GM12878 (cell line): Measurements from ENCODE around the gene PIEZO2. TPM values are rescaled to one million over a fixed set of nuclear protein-coding genes. Genes with fewer than 3 reads are reported as not detected.

Experiments
- ATAC-seq: fragments of 200-7000 bp; cut with Tn5 transposase; 3 replicates; pipeline ENCODE4 v1.9.1; 2020; ENCODE audit warnings: mild to moderate bottlenecking, moderate library complexity
- BruUV-seq: library from RNA; stranded (reverse); fragments of 400-500 nt; replicated peaks from 2 replicates; lab custom pipeline; 2021; lab: Mats Ljungman, UMichigan
- CTCF ChIA-PET: fragments of 300-600 bp; sonication (Branson Sonifier 250); formaldehyde crosslinking; extraction: SDS; loops from one replicate; lab custom pipeline; 2021; ENCODE audit warnings: inconsistent platforms; lab: Yijun Ruan, JAX
- POLR2A ChIA-PET: fragments of 350-600 bp; formaldehyde crosslinking; extraction: SDS; loops from one replicate; lab custom pipeline; 2021; ENCODE audit warnings: inconsistent platforms; lab: Charles Lee
- RAD21 ChIA-PET: fragments of 300-600 bp; sonication (Branson Sonifier 250); formaldehyde crosslinking; loops from one replicate; lab custom pipeline; 2023; ENCODE audit warnings: antibody characterized with exemption; ENCODE audit not compliant: unreplicated experiment; lab: Charles Lee
- SMC1A ChIA-PET: fragments of 300-600 bp; sonication (Branson Sonifier 250); formaldehyde crosslinking; loops from one replicate; lab custom pipeline; 2023; ENCODE audit not compliant: unreplicated experiment, uncharacterized antibody; lab: Charles Lee
- DNase-seq: peaks from one replicate; pipeline ENCODE4 v3.0.0-alpha.2; 2011; ENCODE audit warnings: low read depth, low spot score
- FAIRE-seq: peaks from 3 replicates; lab custom pipeline; 2011; peaks lifted over from hg19 to GRCh38; lab: Jason Lieb, UNC
- H2AFZ ChIP-seq: 2 replicates; pipeline ENCODE4 v1.6.0; 2011; ENCODE audit warnings: low read depth, low read length, control low read depth; ENCODE audit not compliant: control insufficient read depth
- H3K27ac ChIP-seq: 2 replicates; pipeline ENCODE4 v1.5.1; 2011; ENCODE audit warnings: control low read depth; ENCODE audit not compliant: control insufficient read depth, insufficient read depth
- H3K27me3 ChIP-seq, 2 experiments: replicated peaks in 1 of 2; 2 replicates each; pipeline versions ENCODE4 v1.6.0 to v1.6.1; 2011; ENCODE audit warnings: low read length in 1 of 2; ENCODE audit not compliant: control insufficient read depth in 2 of 2, insufficient read depth in 2 of 2
- H3K36me3 ChIP-seq, 2 experiments: 2 replicates each; pipeline ENCODE4 v1.5.1; 2011; ENCODE audit warnings: low read length in 1 of 2; ENCODE audit not compliant: control insufficient read depth in 2 of 2, insufficient read depth in 2 of 2
- H3K4me1 ChIP-seq: 2 replicates; pipeline ENCODE4 v1.6.1; 2011; ENCODE audit warnings: mild to moderate bottlenecking, low read length, moderate library complexity, mixed read lengths; ENCODE audit not compliant: control insufficient read depth, insufficient read depth
- H3K4me2 ChIP-seq: 2 replicates; pipeline ENCODE4 v1.6.0; 2011; ENCODE audit warnings: control low read depth; ENCODE audit not compliant: control insufficient read depth, insufficient read depth
- H3K4me3 ChIP-seq: fragments of 200-600 bp; sonication (generic); 2 replicates; pipeline ENCODE4 v1.5.1; 2016
- H3K79me2 ChIP-seq: 2 replicates; pipeline ENCODE4 v1.6.0; 2011; ENCODE audit warnings: low read length; ENCODE audit not compliant: control insufficient read depth, insufficient read depth
- H3K9ac ChIP-seq: 2 replicates; pipeline ENCODE4 v1.8.0; 2011; ENCODE audit warnings: low read length, control low read depth, mixed read lengths; ENCODE audit not compliant: control insufficient read depth, insufficient read depth
- H3K9me3 ChIP-seq: replicated peaks from 3 replicates; pipeline ENCODE4 v1.5.1; 2011; ENCODE audit warnings: mild to moderate bottlenecking, low read length; ENCODE audit not compliant: control insufficient read depth, insufficient read depth
- H4K20me1 ChIP-seq: 2 replicates; pipeline ENCODE4 v1.6.0; 2011; ENCODE audit not compliant: control insufficient read depth, insufficient read depth
- DPF2 ChIP-seq: fragments of 450-650 bp; IDR thresholded peaks from 2 replicates; pipeline ENCODE4 v1.6.1; 2017; ENCODE audit warnings: mild to moderate bottlenecking
- E4F1 ChIP-seq: fragments of 450-650 bp; IDR thresholded peaks from 2 replicates; pipeline ENCODE4 v1.6.1; 2018; ENCODE audit warnings: borderline replicate concordance, mild to moderate bottlenecking; ENCODE audit not compliant: partially characterized antibody
- EED ChIP-seq: sonication (generic); IDR thresholded peaks from 2 replicates; pipeline ENCODE4 v1.6.1; 2016; ENCODE audit warnings: antibody characterized with exemption, low read depth
- EP300 ChIP-seq, 2 experiments: fragments of 150-350 bp in 1 of 2; IDR thresholded peaks; 2 replicates each; pipeline ENCODE4 v1.6.1; 2011 to 2012; ENCODE audit warnings: low read depth in 2 of 2, low read length in 2 of 2, borderline replicate concordance in 1 of 2, improper control_type of control experiment in 1 of 2, inconsistent platforms in 1 of 2; ENCODE audit not compliant: control insufficient read depth in 1 of 2
- HDGF ChIP-seq: fragments of 450-650 bp; IDR thresholded peaks from 2 replicates; pipeline ENCODE4 v1.6.1; 2016; ENCODE audit warnings: antibody characterized with exemption
- NR2C1 ChIP-seq: fragments of 450-650 bp; IDR thresholded peaks from 2 replicates; pipeline ENCODE4 v1.6.1; 2017; ENCODE audit warnings: antibody characterized with exemption, mild to moderate bottlenecking, moderate library complexity
- POU2F2 ChIP-seq: IDR thresholded peaks from 3 replicates; pipeline ENCODE4 v1.6.1; 2011; ENCODE audit warnings: low read depth, mild to moderate bottlenecking, low read length, borderline replicate concordance
- RELB ChIP-seq: fragments of 450-650 bp; IDR thresholded peaks from 2 replicates; pipeline ENCODE4 v1.6.1; 2017; ENCODE audit warnings: low read depth, mild to moderate bottlenecking, moderate library complexity
- RFX5 ChIP-seq: IDR thresholded peaks from 2 replicates; pipeline ENCODE4 v1.6.1; 2011; ENCODE audit warnings: low read depth, low read length, improper control_type of control experiment
- SIX5 ChIP-seq: IDR thresholded peaks from 2 replicates; pipeline ENCODE4 v1.6.1; 2011; ENCODE audit warnings: mild to moderate bottlenecking, low read depth, low read length, moderate library complexity; ENCODE audit not compliant: severe bottlenecking
- SMAD1 ChIP-seq: fragments of 450-650 bp; IDR thresholded peaks from 2 replicates; pipeline ENCODE4 v1.6.1; 2018; ENCODE audit warnings: mild to moderate bottlenecking, low read depth; ENCODE audit not compliant: partially characterized antibody
- SRF ChIP-seq, 2 experiments: IDR thresholded peaks; 2 replicates each; pipeline ENCODE4 v1.6.1; 2011; ENCODE audit warnings: low read depth in 2 of 2, low read length in 2 of 2, mild to moderate bottlenecking in 1 of 2, moderate library complexity in 1 of 2
- STAT1 ChIP-seq: fragments of 450-650 bp; conservative IDR thresholded peaks from 2 replicates; pipeline ENCODE4 v1.6.1; 2014; ENCODE audit warnings: antibody characterized with exemption, mild to moderate bottlenecking
- TAF1 ChIP-seq: IDR thresholded peaks from 2 replicates; pipeline ENCODE4 v1.6.1; 2011; ENCODE audit warnings: mild to moderate bottlenecking, low read depth, low read length, borderline replicate concordance
- WGBS: methylation state at CpG from one replicate; pipeline ENCODE4 v1.1.6; 2016; ENCODE audit warnings: low lambda C conversion rate; ENCODE audit not compliant: insufficient replicate concordance, insufficient coverage; ENCODE audit errors: missing lambda C conversion rate; 5-methylcytosine and 5-hydroxymethylcytosine counted together
- in situ Hi-C: fragments of 300-500 bp; cut with MboI; formaldehyde crosslinking; loops from 9 replicates; pipeline ENCODE4 v1.14.3; 2018; ENCODE audit warnings: mixed read lengths
- intact Hi-C: fragments of 100-400 bp; cut with micrococcal nuclease; formaldehyde crosslinking; loops from one replicate; pipeline ENCODE4 v1.14.2; 2022; ENCODE audit not compliant: unreplicated experiment
- polyA plus RNA-seq, 11 experiments: library from polyadenylated mRNA; depleted of rRNA in 4 of 11; unstranded in 6 of 11; stranded (reverse) in 5 of 11; fragments of >200 nt; fragmentation: Nextera tagmentation in 4 of 11; fragmentation: Illumina TruSeq in 1 of 11; extraction: Ambion mirVana in 4 of 11; extraction: Trizol in 1 of 11; gene quantifications; 1 replicate in 1 of 11; 2 replicates in 10 of 11; pipeline versions ENCODE4 v1.2.1 to v1.2.3, GENCODE V29; 2011 to 2016; ENCODE audit warnings: inconsistent platforms in 2 of 11, missing spikeins in 2 of 11, low read depth in 1 of 11
- total RNA-seq, 4 experiments: library from RNA; depleted of rRNA in 3 of 4; stranded (reverse); fragments of >200 nt in 3 of 4; fragmentation: Illumina TruSeq in 1 of 4; extraction: Trizol in 1 of 4; gene quantifications; 2 replicates each; pipeline versions ENCODE4 v1.2.1 to v1.2.3, GENCODE V29; 2013 to 2021
- TF ChIP-seq, protein P1 (sequence below): fragments of 450-650 bp; conservative IDR thresholded peaks from 2 replicates; pipeline ENCODE4 v1.6.1; 2017; ENCODE audit warnings: mild to moderate bottlenecking, moderate library complexity

Gene PIEZO2
- total and polyA plus RNA-seq, 10 of the 15 experiments (the other 5 are each of a cell fraction or from before 2014, with no cell fraction given): 6.7 to 42.3 (median 27.4) TPM

DNA sequence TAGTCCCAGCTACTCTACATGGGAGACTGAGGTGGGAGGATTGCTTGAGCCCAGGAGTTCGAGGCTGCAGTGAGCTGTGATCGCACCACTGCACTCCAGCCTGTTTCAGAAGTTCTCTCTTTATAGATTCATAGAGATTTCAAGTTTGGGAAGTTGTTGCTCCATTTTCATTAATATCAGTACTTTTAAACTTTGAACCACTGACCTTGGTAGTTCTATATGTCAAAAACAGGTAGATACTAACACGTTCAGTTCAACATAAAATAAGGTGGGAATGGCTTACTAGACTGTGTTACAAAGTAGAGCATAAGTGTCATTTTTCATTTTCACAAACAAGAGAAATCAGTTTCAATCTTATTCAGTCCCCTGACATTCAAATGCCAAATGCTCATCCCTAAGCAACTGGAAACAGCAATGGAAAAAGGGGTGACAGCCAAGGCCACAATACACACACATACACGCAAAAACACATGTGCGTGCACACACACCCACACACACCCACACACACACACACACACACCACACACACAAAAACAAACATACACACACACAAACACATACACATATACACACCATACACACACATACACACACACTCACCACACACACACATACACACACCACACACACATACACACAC is 71.7 kb downstream of the PIEZO2 start (continued):
- TF ChIP-seq EP300 (IDR thresholded peaks at IDR 0.05; ENCODE audit: borderline replicate concordance in 1 of 2, control insufficient read depth in 1 of 2, low read depth in 2 of 2, low read length in 2 of 2) (peak in 1 of 2 experiments; percentile 83; a peak in 2 of 4 replicates), SIX5 (no peak), DPF2 (peak; percentile 69; the same call in 1 of the 2 replicates), RELB (peak; percentile 81), EED (peak; percentile 75), SMAD1 (peak; percentile 81)

- Histone ChIP-seq H3K36me3 (no peaks in the 10 kb centered on the region), H3K79me2 (peaks cover 56% of the 10 kb centered on the region), H3K4me2 (no peak overlapping the region), H3K9me3 (no peaks in the 10 kb centered on the region), H4K20me1 (no peaks in the 10 kb centered on the region), H2AFZ (no peak overlapping the region), H3K27ac (no peak overlapping the region), H3K27me3 (no peaks in the 10 kb centered on the region), H3K4me3 (no peak overlapping the region), H3K4me1 (peaks cover 21% of the 10 kb centered on the region), H3K9ac (no peak overlapping the region)
- ChIA-PET POLR2A (interaction anchor here (0.6 to 1.0 kb wide), 2 partner anchors 20 to 23 kb away, joined by 3 to 4 read pairs; no protein-coding TSS in a partner anchor), SMC1A (interaction anchor here (0.9 to 4.1 kb wide), 7 partner anchors 9 to 124 kb away, joined by 3 to 17 read pairs (median 4); no protein-coding TSS in a partner anchor), RAD21 (interaction anchor here (1.0 to 2.7 kb wide), 4 partner anchors 10 to 33 kb away, joined by 3 to 9 read pairs (median 4); no protein-coding TSS in a partner anchor), CTCF (interaction anchor here (0.6 to 2.0 kb wide), 4 partner anchors 18 to 515 kb away, joined by 3 to 4 read pairs (median 3); no protein-coding TSS in a partner anchor)
- ATAC-seq (no peak), FAIRE-seq (no peak), DNase-seq (no peak)
- intact Hi-C loops (loop anchor here (5.0 kb wide), 1 partner anchor 67 kb away; no protein-coding TSS in a partner anchor), in situ Hi-C loops (no loop called here)
- 19% methylated on average over 5 of the region's 5 CpGs for WGBS
- BruUV-seq: no TSS peak
- TF ChIP-seq E4F1 (no peak), POU2F2 (no peak), RFX5 (no peak), SRF (IDR thresholded peaks at IDR 0.05; ENCODE audit: low read depth in 2 of 2, low read length in 2 of 2) (no peak), NR2C1 (no peak), TAF1 (no peak), HDGF (no peak), STAT1 (no peak)
- TF ChIP-seq, protein P1, sequence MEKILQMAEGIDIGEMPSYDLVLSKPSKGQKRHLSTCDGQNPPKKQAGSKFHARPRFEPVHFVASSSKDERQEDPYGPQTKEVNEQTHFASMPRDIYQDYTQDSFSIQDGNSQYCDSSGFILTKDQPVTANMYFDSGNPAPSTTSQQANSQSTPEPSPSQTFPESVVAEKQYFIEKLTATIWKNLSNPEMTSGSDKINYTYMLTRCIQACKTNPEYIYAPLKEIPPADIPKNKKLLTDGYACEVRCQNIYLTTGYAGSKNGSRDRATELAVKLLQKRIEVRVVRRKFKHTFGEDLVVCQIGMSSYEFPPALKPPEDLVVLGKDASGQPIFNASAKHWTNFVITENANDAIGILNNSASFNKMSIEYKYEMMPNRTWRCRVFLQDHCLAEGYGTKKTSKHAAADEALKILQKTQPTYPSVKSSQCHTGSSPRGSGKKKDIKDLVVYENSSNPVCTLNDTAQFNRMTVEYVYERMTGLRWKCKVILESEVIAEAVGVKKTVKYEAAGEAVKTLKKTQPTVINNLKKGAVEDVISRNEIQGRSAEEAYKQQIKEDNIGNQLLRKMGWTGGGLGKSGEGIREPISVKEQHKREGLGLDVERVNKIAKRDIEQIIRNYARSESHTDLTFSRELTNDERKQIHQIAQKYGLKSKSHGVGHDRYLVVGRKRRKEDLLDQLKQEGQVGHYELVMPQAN: no peak
Measured at GRCh38 chr18:11074889-11075288, 74.5 kb downstream of the PIEZO2 start.
